Middle frontal gyrus (tissue), 1 donor: ENCODE data around the gene ARIH2.

Experiments
- DNase-seq: peaks from one replicate; pipeline ENCODE4 v3.0.0-alpha.2; 2015; ENCODE audit warnings: low spot score; ENCODE audit errors: extremely low spot score

ARIH2 gene

DNA sequence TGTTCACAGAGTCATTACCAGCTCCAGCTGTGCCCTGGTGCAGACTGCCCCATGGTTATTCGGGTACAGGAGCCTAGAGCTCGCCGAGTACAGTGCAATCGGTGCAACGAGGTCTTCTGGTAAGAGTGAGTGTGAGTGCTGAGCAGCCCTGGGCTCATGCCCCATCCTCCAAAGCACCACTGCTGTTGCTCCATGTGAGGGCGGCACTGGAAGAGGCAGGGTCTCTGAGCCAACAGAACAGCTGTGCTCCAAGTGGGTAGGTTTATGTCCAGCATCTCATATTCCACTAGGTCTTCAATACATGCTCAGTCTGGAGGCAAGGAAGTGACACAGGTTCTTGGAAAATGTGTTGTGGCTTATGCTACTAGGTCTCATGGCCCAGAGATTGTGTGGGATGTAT is 51.9 kb downstream of the ARIH2 start:
- DNase-seq: no peak

- DNase-seq: no peak
Observed at GRCh38 chr3:48974076-48974864, 55.6 kb downstream of the ARIH2 start.

GRCh38 chr3:48979451-48979850 is 60.8 kb downstream of the ARIH2 start:
- no peak for DNase-seq

DNA sequence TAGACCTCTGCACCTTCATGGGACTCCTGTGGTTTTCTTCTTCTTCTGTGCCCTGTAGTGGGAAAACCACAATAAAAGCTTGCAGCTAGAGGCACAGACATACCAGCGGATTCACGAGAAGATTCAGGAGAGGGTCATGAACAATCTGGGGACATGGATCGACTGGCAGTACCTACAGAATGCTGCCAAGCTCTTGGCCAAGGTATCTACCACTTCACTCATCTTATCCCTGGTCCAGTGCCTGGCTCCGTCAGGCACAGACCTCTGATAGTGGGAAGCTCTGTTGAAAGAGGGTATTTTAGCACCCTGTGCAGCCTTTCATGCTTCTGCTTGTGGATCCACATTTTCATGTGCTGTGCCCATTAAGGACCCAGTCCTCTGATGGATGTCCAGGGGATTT is 61.7 kb downstream of the ARIH2 start:
- no peak for DNase-seq

- no peak for DNase-seq
Observed at GRCh38 chr3:48982016-48982415, 63.4 kb downstream of the ARIH2 start.

GRCh38 chr3:48982686-48983085 is 64.0 kb downstream of the ARIH2 start:
- DNase-seq: no peak

DNA sequence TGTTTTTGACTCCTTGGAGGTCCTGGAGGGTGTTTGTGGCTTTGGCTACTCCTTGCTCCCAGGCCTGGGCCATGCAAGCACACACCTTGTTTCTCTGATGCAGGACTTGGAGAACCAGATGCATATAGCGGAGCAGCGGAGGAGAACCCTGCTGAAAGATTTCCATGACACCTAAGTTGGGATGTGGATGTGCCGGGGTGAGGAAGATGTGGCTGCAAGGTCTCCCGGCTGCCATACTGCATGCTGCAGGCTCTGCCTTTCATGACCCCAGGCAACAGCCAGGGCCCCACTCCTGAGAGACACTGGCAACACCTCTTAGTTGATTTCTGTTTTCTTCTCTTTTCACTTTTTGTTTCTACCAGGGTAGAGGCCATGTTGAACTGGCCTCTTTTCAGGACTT is 64.5 kb downstream of the ARIH2 start:
- no peak for DNase-seq

DNA sequence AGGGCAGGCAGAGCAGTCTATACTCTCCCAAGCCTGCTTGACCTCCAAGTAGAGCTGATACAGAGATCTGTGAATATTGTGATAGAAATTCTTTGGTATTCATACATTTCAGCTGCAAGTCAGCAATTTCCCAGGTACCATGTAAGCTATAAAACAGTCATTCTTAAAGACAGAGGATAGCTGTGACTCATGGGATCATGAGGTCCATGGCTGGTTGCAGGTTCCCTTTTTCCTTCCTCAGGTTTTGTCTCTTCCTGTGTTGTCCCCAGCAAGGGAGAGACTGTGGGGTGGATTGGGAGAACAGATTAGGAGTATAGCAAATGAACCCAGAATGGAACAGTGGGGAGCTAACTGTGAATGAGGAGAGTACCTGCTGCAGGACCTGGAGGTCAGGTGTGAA is 66.0 kb downstream of the ARIH2 start:
- no peak for DNase-seq

DNA sequence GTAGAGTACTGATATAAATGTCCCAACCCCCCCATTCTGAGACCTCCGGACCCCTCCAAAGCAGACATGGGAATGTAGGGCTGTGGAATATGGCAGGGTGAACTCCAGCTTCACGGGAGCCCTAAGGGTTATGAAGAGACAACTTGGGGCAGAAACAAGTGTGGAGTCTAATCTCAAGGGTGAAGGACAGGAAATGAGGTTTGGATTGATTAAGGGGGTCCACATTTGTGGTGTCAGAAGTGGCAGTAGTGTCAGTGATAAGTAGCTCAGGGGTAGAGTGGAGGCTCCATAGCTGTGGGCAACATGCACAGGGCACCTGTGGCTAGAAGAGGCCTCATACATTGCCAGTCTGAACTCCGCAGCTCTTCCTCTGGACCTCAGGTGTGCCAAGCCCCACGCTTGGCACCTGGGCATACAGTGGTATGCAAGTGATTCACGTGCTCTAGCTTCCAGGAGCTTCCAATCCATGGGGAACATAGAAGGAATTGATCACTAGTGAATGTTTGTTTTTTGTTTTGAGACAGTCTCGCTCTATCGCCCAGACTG is 67.3 kb downstream of the ARIH2 start:
- DNase-seq: no peak

GRCh38 chr3:48989126-48989795 is 70.6 kb downstream of the ARIH2 start:
- DNase-seq: no peak

DNA sequence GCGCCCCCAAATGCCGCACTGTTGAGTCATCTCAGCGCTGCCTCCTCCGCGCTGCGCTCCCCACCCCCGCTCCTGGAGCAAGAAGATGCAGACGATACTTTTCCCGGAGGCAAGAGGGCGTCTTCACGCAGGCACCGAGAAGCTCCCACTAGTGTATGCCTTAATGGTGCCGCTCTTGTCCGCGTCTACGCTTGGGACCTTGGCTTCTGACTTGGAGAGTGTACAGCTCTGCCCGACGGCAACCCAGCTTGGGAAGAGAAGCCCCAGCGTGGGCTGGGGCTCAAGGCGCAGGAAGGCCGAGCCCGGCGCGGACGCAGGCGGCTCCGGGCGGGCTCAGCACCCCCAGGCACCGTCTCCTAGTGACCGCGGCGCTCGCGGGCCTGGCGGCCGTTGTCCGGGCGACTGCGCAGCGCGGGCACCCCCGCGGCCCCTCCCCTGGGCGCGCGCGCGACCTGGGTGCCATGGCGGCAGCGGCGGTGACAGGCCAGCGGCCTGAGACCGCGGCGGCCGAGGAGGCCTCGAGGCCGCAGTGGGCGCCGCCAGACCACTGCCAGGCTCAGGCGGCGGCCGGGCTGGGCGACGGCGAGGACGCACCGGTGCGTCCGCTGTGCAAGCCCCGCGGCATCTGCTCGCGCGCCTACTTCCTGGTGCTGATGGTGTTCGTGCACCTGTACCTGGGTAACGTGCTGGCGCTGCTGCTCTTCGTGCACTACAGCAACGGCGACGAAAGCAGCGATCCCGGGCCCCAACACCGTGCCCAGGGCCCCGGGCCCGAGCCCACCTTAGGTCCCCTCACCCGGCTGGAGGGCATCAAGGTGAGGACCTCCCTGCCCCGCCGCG is 71.4 kb downstream of the ARIH2 start, which contains the start of gene P4HTM:
P4HTM (plus strand) TSS at position 446 of the 840 bp plus-strand sequence; CDS start at position 462, 16 bp downstream.
- peak; percentile 61 for DNase-seq

GRCh38 chr3:48990636-48991469 is 72.2 kb downstream of the ARIH2 start:
- DNase-seq: no peak

- DNase-seq: no peak
Observed at GRCh38 chr3:48991851-48992545, 73.4 kb downstream of the ARIH2 start.

GRCh38 chr3:48993834-48994233 is 75.2 kb downstream of the ARIH2 start:
- no peak for DNase-seq

GRCh38 chr3:48996640-48997039 is 78.0 kb downstream of the ARIH2 start:
- DNase-seq: no peak

DNA sequence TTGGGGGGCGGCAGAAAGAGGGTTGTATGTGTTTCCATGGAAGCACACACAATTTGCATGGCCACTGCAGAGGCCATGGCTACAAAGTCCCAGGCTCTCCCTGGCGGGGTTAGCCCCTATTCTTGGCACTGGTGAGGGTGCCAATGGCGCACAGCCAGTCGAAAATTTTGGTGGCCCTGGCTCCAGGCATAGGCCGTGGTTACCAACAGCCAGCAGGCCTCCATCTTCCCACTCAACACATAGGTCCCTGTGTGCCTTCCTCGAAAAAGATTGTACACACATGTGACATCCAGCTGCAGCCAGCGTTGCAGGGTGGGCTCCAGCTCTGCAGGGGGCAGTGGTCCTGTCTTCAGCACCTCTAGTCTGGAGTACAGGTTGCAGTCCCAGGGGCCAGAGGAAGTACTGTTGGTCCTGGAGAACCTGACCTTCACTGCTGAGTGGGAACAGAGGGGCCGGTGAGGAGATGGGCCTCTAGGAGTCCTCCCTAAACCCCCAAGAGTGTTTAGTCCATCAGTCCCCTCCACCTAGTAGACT is 78.5 kb downstream of the ARIH2 start:
- DNase-seq: no peak

DNA sequence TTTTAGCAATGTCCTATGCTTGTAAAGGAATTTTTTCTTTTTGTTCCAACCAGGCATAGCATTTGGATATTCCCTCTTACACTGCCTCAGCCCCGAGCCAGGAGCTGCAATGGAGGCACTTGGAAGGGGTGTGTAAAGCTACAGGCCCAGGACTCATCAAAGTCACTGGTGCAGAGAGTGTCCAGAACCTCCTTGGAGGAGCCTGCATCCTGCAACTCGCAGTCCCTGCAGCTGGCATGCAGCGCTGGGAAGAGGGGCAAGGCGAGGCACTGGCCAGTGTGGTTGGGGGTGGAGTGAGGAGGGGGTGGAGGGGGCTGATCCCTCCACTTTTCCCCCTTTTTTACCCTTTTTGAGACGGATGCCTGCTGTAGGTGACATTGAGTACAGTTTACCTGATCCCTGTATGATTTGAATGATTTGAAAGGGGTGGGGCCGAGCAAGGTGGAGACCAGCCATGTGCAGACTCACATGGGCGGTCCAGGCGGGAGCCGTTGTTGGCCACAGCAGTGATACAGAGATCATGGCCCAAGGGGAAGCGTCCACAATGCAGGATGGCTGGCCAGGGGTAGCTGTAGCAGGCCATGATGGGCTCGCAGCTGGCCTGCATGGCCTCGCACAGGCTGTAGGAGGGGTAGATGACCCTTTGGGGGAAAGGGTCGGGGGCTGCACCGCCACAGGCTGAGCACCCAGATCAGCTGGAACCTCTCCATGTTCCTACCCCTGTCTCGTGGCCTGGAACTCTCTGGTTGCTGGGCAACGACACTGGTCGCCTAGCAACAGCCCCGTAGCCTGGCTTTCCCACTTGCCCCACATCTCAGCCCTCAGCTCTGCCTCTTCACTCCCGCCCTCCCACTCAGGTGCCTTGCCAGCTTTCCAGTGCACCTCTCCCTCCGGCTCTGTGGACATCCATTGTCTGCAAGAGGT is 79.3 kb downstream of the ARIH2 start:
- no peak for DNase-seq

- DNase-seq: no peak
Observed at GRCh38 chr3:48999085-48999858, 80.6 kb downstream of the ARIH2 start.
